ENCODE data around the gene AGTRAP.

DNA sequence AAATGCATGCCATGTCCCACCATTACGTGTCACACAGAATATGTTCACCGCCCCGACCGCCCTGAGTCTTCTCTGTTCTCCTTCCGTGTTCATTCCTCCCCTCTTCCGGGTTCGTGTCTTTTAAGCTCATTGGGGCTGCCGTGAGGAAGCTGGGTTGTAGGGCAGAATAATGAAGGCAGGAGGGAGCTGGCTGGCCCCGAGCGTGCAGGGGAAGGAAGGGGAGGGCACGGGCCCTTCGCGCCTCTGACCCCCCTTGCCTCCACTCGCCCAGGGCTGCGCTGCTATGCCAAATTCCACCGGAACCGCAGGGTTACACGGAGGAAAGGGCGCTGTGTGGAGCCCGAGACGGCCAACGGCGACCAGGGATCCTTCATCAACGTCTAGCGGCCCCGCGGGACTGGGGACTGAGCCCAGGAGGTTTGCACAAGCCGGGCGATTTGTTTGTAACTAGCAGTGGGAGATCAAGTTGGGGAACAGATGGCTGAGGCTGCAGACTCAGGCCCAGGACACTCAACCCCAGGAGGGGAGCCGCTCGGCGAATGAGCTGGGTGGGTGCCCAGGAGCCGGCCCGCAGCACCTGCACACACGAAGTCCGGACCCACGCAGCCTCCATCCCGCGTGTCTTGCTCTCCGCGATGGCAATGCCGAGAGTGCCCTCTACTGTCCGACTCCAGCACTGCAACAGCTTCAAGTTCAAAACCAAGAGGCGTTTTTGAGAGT, 16.5 kb upstream of the AGTRAP start:
- TF ChIP-seq EZH2 (IDR thresholded peaks at IDR 0.05; ENCODE audit: low read length, missing control alignments): no peak
- TF ChIP-seq, protein P1, sequence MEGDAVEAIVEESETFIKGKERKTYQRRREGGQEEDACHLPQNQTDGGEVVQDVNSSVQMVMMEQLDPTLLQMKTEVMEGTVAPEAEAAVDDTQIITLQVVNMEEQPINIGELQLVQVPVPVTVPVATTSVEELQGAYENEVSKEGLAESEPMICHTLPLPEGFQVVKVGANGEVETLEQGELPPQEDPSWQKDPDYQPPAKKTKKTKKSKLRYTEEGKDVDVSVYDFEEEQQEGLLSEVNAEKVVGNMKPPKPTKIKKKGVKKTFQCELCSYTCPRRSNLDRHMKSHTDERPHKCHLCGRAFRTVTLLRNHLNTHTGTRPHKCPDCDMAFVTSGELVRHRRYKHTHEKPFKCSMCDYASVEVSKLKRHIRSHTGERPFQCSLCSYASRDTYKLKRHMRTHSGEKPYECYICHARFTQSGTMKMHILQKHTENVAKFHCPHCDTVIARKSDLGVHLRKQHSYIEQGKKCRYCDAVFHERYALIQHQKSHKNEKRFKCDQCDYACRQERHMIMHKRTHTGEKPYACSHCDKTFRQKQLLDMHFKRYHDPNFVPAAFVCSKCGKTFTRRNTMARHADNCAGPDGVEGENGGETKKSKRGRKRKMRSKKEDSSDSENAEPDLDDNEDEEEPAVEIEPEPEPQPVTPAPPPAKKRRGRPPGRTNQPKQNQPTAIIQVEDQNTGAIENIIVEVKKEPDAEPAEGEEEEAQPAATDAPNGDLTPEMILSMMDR (conservative IDR thresholded peaks at IDR 0.05 in 1 of 2, IDR thresholded peaks at IDR 0.05 in 1 of 2; ENCODE audit: low read depth in 1 of 2, low read length in 2 of 2): peak; percentile 98 to 99

All from fibroblast of lung (primary cell).